SIG-M5 treated with dmso at 0.1 percent for 504 hours (cell line): ENCODE data around the gene VPS26A.
"Not testable (repeated sequence)": the region's sequence is repeated elsewhere in the genome, so short reads cannot be mapped to it uniquely, and the experiment has no call there.

Source experiments
- DNase-seq: peaks from one replicate; lab custom pipeline; 2025; ENCODE audit not compliant: unreplicated experiment; lab: John Stamatoyannopoulos, UW

VPS26A gene

DNA sequence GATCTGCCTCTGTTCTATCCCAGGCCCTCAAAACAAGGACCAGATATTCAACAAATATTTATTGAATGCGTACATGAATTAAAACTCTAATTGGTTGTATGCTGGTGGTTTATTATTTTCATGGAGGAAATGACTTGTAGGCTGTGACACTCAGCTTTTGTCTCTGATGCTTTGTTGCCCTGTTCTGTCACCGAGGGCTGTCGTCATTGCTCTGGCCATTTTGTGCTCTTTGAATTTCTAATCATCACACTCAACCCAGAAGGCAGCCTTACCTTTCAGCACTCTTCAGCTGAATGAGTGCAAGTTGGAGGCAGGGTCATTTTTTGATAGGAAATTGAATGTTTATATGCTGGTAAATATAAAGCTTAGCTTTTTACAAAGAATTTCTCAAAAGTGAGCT is 21.5 kb upstream of the VPS26A start:
- no peak for DNase-seq

GRCh38 chr10:69103784-69104183 is 20.2 kb upstream of the VPS26A start:
- no peak for DNase-seq

DNA sequence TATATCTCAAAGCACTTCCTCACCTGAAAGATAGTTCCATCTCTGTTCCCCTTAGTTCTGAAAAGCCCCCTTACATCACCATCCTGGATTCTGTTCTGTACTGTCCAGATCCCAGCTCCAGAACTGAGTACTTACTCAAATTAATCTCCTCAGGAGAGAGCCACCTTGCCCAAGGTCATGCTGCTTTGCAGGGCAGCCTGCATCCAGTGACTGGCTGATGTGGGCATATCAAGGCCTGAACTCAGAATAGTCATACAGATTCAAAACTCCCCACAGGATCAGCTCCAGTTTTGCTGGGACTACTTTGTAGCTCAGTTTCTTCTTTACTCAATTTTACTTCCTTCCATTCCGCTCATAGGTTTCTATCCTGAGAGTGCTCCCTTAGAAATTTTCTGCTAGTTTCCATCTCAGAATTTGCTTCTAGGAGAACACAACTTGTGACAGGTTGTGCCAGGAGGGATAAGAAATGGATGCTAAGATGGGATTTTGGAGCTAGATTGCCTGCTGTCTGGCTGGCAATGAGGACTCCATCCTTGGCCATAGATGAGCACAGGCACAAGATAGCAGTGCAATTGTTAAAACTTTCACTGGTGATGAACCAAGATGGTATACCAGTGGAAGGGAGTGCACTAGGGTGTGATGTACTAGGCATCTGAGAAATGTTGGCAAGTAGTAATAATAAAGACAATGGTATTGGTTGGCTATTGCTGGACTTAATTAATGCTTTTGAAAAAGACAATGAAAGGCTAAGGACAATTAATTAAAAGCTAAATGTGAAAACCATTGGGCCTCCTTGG is 18.8 kb upstream of the VPS26A start:
- DNase-seq: no peak

DNA sequence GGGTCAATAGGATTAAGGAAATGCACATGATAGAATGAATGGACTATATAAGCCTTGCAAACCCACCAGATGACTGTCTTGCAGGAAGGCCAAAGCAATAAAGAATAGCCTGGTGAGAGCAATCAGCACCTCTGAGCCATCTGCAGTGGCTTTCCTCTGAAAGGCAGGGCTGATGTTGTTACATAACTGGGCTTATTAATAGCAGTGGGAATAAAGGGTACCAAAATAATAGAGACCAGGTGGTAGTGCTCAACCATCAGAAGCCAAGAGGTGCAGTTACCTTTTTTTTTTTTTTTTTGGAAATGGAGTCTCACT is 16.8 kb upstream of the VPS26A start:
- no peak for DNase-seq

DNA sequence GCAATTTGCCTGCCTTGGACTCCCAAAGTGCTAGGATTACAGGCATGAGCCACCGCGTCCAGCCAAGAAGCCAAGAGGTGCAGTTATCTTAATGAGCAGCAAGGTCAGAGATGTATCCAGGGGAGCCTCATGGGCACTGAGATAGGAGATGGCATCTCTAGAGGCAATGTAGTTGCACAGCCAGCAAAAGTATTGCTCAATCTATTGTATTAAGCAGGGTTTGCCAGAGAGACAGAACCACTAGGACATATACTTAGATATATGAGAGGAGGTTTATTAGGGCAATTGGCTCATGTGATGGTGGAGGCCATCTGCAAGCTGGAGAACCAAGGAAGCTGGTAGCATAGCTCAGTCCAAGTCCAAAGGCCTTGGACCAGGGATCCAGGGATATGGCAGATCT is 16.3 kb upstream of the VPS26A start:
- no peak for DNase-seq

DNA sequence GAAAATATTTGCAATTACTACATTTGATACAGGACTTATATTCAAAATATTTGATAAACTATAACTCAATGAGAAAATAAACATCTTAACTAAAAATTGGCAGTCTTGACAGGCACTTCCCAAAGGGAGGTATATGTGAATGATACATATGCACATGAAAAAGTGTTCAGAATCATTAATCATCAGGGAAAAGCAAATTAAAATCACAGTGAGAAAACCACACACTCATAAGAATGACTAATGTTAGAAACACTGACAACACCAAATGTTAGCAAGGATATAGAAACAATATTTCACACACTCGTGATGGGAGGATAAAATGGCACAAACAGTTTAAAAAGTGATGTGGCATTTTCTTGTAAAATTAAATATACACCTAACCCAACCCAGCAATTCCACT is 4.1 kb upstream of the VPS26A start:
- DNase-seq: no peak

- no peak for DNase-seq
Measured at GRCh38 chr10:69123306-69123746, 652 bp upstream of the VPS26A start.

DNA sequence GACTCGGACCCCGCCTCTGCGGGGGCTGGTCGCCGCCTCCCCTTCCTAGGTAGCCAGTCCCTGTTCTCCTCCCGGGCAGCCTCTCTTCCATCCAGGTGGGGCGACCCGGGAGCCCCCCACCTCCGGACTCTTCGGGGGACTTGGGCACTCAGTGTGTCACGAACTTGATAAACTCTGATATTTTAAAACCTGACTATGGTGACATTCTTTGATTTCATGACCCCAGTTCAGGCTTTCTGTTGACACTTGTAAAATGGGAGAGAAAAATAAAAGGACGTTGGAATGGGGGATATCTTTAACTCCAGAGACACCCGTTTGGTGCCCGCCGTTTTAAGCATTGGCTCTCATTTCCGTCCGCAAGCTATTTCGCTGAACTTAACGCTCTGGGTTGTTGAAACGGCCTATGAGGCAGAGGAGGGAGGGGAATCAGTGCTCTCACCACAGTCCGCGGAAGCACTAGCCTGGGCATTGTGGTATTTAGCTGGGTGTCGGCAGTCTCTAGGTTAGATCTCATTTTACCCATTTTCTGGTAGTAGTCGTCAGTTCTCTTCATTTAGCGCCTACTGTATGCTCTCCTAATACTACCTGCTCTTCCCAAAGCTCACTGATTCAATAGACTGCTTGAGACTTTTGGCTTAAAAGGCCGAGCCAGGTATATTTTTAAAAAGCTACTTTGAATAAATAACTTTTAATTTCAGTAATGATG is 738 bp downstream of the VPS26A start:
- DNase-seq: peak; percentile 65

DNA sequence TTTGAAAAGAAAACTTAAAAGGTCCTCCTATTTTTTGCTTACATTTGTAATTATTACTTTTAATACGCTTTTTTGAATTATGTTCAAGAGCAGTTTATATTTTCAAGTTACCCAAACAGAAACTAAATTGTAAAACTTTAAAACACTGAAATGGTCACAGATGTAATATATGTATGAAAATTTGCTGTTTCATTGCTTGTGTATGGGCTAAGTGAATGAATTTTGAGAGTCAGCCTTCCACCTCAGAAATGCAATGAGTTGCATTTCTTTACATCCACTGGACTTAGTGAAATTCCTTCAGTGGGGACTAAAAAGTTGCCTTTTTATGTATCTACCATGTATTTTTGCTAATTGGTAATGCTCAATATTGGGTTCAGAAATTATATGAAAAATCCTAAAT is 1.6 kb downstream of the VPS26A start:
- no peak for DNase-seq

- DNase-seq: no peak
Measured at GRCh38 chr10:69130251-69130650, 6.3 kb downstream of the VPS26A start.

GRCh38 chr10:69139961-69140360 is 16.0 kb downstream of the VPS26A start:
- no peak for DNase-seq

DNA sequence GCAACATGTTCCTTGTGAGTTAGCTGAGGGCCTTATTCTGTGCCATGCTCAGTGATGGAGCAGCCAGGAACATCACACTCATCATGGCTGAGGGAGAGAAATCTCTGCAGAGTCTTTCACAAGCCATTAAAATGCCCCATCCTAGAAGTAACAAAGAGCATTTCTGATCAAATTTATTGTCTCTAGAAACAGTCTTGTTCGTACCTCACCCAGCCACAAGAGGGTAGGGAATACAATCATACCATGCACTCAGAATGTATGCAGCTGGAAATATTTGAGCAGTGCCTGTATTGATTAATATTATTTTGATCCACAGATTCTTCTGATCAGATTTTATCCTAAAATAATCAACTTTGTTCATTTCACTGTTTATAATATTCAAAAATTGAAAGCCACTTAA is 17.3 kb downstream of the VPS26A start:
- no peak for DNase-seq

DNA sequence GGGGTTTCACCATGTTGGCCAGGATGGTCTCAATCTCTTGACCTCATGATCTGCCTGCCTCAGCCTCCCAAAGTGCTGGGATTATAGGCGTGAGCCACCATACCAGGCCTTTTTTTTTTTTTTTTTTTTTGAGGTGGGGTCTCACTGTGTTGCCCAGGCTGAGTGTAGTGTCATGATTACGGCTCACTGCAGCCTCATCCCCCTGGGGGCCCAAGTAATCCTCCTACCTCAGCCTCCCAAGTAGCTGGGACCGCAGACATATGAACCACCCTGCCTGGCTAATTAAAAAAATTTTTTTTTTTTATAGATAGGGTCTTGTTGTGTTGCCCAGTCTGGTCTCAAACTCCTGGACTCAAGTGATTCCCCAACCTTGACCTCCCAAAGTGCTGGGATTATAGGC is 18.1 kb downstream of the VPS26A start:
- DNase-seq: not testable (repeated sequence)

DNA sequence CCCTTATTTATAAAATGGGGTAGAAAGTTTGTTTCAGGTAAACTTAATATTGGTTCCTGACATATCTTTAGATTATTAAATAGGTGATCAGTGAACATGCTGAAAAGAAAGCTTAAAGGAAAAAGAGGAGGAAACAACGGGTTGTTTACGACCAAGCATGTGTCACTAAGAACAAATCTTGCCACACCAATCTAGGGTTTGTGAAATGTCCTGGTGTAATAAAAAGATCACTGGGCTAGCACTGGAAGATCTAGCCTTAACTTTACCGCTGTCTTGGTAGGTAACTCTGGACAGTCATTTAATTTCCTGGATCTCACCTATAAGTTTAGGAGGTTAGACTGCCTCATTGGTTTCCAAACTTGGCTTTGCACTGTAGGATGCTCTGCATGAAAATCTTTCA is 19.0 kb downstream of the VPS26A start:
- DNase-seq: no peak

- no peak for DNase-seq
Measured at GRCh38 chr10:69145329-69145728, 21.4 kb downstream of the VPS26A start.

DNA sequence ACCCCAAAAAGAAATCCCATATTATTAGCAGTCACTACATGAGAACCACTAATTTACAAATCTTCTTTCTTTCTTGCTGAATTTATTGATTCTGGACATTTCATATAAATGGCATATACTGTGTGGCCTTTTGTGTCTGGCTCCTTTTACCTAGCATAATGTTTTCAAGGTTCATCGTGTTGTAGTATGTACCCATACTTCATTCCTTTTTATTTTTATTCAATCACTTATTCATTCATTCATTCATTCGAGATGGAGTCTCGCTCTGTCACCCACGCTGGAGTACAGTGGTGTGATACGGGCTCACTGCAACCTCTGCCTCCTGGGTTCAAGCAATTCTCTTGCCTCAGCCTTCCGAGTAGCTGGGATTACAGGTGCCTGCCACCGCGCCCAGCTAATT is 21.9 kb downstream of the VPS26A start:
- no peak for DNase-seq

DNA sequence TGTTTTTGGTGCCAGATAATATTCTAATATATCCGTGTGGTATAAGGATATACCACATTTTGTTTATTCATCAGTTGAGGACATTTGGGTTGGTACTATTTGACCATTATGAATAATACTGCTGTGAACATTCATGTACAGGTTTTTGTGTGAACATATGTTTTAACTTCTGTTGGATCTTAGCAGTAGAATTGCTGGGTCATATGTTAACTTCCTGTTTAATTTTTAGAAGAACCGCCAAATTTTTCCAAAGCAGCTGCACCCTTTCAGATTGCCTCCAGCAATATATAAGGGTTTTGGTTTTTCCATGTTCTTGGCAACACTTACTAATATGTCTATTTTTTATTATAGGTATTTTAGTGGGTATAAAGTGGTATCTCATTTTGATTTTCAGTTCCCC is 22.8 kb downstream of the VPS26A start:
- no peak for DNase-seq

- DNase-seq: no peak
Measured at GRCh38 chr10:69151984-69152383, 28.0 kb downstream of the VPS26A start.

GRCh38 chr10:69153227-69153626 is 29.2 kb downstream of the VPS26A start:
- DNase-seq: no peak

DNA sequence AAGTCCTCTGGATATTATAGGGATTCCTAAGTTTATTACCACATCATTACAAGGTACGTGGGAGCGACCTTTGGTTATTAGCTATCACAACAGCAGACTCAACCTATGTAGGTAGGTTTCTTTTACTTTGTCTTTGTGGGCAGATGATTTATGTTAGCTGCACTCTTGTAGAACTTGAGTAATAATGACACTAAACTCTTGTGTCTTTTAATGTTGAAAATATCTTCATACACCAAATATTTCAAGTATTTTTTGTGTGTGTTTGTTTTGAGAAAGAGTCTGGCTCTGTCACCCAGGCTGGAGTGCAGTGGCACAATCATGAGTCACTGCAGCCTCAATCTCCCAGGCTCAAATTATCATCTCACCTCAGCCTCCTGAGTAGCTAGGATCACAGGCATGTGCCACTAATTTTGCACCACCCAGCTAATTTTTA is 36.8 kb downstream of the VPS26A start:
- DNase-seq: no peak

- no peak for DNase-seq
Measured at GRCh38 chr10:69168493-69168892, 44.5 kb downstream of the VPS26A start.

GRCh38 chr10:69172241-69172982 is 48.4 kb downstream of the VPS26A start:
- DNase-seq: no peak
